BLaER1 treated with 17β-estradiol and CSF1 and Interleukin-3, amounts not matched to agents 10 nM and 100 nM (cell line): ENCODE measurements around the gene PKP4.

Source experiments
- H3K27ac ChIP-seq, 11 experiments: shearing (Covaris generic); formaldehyde crosslinking; 2 replicates each; pipeline ENCODE4 v1.8.1; 2022
- H3K27me3 ChIP-seq, 11 experiments: shearing (Covaris generic); formaldehyde crosslinking; 2 replicates each; pipeline ENCODE4 v1.8.1; 2022
- H3K36me3 ChIP-seq, 11 experiments: shearing (Covaris generic); formaldehyde crosslinking; 2 replicates each; pipeline ENCODE4 v1.8.1; 2022
- H3K4me1 ChIP-seq, 10 experiments: shearing (Covaris generic); formaldehyde crosslinking; 2 replicates each; pipeline ENCODE4 v1.8.1; 2022
- H3K4me2 ChIP-seq, 11 experiments: shearing (Covaris generic); formaldehyde crosslinking; 2 replicates each; pipeline ENCODE4 v1.8.1; 2022
- H3K4me3 ChIP-seq, 10 experiments: shearing (Covaris generic); formaldehyde crosslinking; 2 replicates each; pipeline ENCODE4 v1.8.1; 2022
- H3K9ac ChIP-seq, 11 experiments: shearing (Covaris generic); formaldehyde crosslinking; 2 replicates each; pipeline ENCODE4 v1.8.1; 2022
- H3K9me3 ChIP-seq, 11 experiments: shearing (Covaris generic); formaldehyde crosslinking; replicated peaks in 1 of 11; 2 replicates each; pipeline ENCODE4 v1.8.1; 2022
- H4K20me1 ChIP-seq, 11 experiments: shearing (Covaris generic); formaldehyde crosslinking; 2 replicates each; pipeline ENCODE4 v1.8.1; 2022
- Cebpa-rat ChIP-seq, 11 experiments: shearing (Covaris generic); IDR thresholded peaks; 2 replicates each; pipeline ENCODE4 v1.8.1; 2022

PKP4 gene

GRCh38 chr2:158603205-158603604 is 146.5 kb downstream of the PKP4 start:
- Histone ChIP-seq H3K27me3 (no peaks in the 10 kb centered on the region), H3K36me3 (no peaks in the 10 kb centered on the region), H3K4me1 (peaks cover 0 to 15% (median 0%) of the 10 kb centered on the region in 10 experiments; a peak in 6 of 20 replicates), H3K9me3 (no peaks in the 10 kb centered on the region), H3K27ac (no peak overlapping the region), H3K9ac (no peak overlapping the region), H4K20me1 (no peaks in the 10 kb centered on the region), H3K4me2 (no peak overlapping the region), H3K4me3 (no peak overlapping the region)
- TF ChIP-seq Cebpa-rat (IDR thresholded peaks at IDR 0.05) = peak in 2 of 11 experiments; percentile 50 to 66; a peak in 1 of 22 replicates

- Histone ChIP-seq H3K27ac (no peak overlapping the region), H3K4me2 (no peak overlapping the region), H3K36me3 (no peaks in the 10 kb centered on the region), H3K4me3 (no peak overlapping the region), H3K4me1 (peaks cover 0 to 15% (median 0%) of the 10 kb centered on the region in 10 experiments; a peak in 6 of 20 replicates), H3K9me3 (no peaks in the 10 kb centered on the region), H4K20me1 (no peaks in the 10 kb centered on the region), H3K27me3 (no peaks in the 10 kb centered on the region), H3K9ac (no peak overlapping the region)
- no peak for TF ChIP-seq Cebpa-rat (IDR thresholded peaks at IDR 0.05)
These were observed 147.2 kb downstream of the PKP4 start for GRCh38 chr2:158603986-158604385.

GRCh38 chr2:158610059-158610458 is 153.3 kb downstream of the PKP4 start:
- no peak for TF ChIP-seq Cebpa-rat (IDR thresholded peaks at IDR 0.05)
- Histone ChIP-seq H3K4me2 (no peak overlapping the region), H4K20me1 (no peaks in the 10 kb centered on the region), H3K4me1 (no peaks in the 10 kb centered on the region), H3K9ac (no peak overlapping the region), H3K36me3 (no peaks in the 10 kb centered on the region), H3K4me3 (no peak overlapping the region), H3K9me3 (no peaks in the 10 kb centered on the region), H3K27me3 (no peaks in the 10 kb centered on the region), H3K27ac (no peak overlapping the region)

GRCh38 chr2:158616480-158617000 is 159.8 kb downstream of the PKP4 start:
- Histone ChIP-seq H3K36me3 (peaks cover 6 to 15% (median 8%) of the 10 kb centered on the region in 11 experiments; a peak in 17 of 22 replicates), H3K9me3 (no peaks in the 10 kb centered on the region), H4K20me1 (no peaks in the 10 kb centered on the region), H3K4me3 (no peak overlapping the region), H3K9ac (no peak overlapping the region), H3K4me1 (peaks cover 0 to 8% (median 0%) of the 10 kb centered on the region in 10 experiments; a peak in 5 of 20 replicates), H3K27ac (no peak overlapping the region), H3K4me2 (no peak overlapping the region), H3K27me3 (no peaks in the 10 kb centered on the region)
- no peak for TF ChIP-seq Cebpa-rat (IDR thresholded peaks at IDR 0.05)

- no peaks in the 10 kb centered on the region for H3K27me3 ChIP-seq
- no peak for TF ChIP-seq Cebpa-rat (IDR thresholded peaks at IDR 0.05)
- H3K9me3 ChIP-seq = no peaks in the 10 kb centered on the region
- H3K4me1 ChIP-seq = peaks cover 0 to 8% (median 0%) of the 10 kb centered on the region in 10 experiments; a peak in 5 of 20 replicates
- no peak overlapping the region for H3K4me3 ChIP-seq
- H3K27ac ChIP-seq = no peak overlapping the region; a peak in 1 of 22 replicates
- no peaks in the 10 kb centered on the region for H4K20me1 ChIP-seq
- H3K4me2 ChIP-seq = peak overlapping the region in 2 of 11 experiments; percentile 18 to 29; a peak in 1 of 22 replicates
- H3K9ac ChIP-seq = no peak overlapping the region
- peaks cover 18 to 39% (median 26%) of the 10 kb centered on the region in 11 experiments; a peak in 21 of 22 replicates for H3K36me3 ChIP-seq
These were observed 162.2 kb downstream of the PKP4 start for GRCh38 chr2:158618891-158619490.

GRCh38 chr2:158619496-158619895 is 162.7 kb downstream of the PKP4 start:
- Histone ChIP-seq H4K20me1 (no peaks in the 10 kb centered on the region), H3K4me2 (peak overlapping the region in 2 of 11 experiments; percentile 18 to 29; a peak in 1 of 22 replicates), H3K4me1 (peaks cover 0 to 8% (median 0%) of the 10 kb centered on the region in 10 experiments; a peak in 5 of 20 replicates), H3K9me3 (no peaks in the 10 kb centered on the region), H3K4me3 (no peak overlapping the region), H3K27ac (no peak overlapping the region; a peak in 1 of 22 replicates), H3K9ac (no peak overlapping the region), H3K36me3 (peaks cover 22 to 45% (median 27%) of the 10 kb centered on the region in 11 experiments; a peak in 21 of 22 replicates), H3K27me3 (no peaks in the 10 kb centered on the region)
- no peak for TF ChIP-seq Cebpa-rat (IDR thresholded peaks at IDR 0.05)

GRCh38 chr2:158620656-158621055 is 163.9 kb downstream of the PKP4 start:
- TF ChIP-seq Cebpa-rat (IDR thresholded peaks at IDR 0.05) = no peak
- H3K27me3 ChIP-seq = no peaks in the 10 kb centered on the region
- H4K20me1 ChIP-seq = no peaks in the 10 kb centered on the region
- no peaks in the 10 kb centered on the region for H3K9me3 ChIP-seq
- no peak overlapping the region for H3K9ac ChIP-seq
- H3K36me3 ChIP-seq = peaks cover 31 to 56% (median 38%) of the 10 kb centered on the region in 11 experiments
- H3K4me3 ChIP-seq = no peak overlapping the region
- peaks cover 0 to 8% (median 0%) of the 10 kb centered on the region in 10 experiments; a peak in 5 of 20 replicates for H3K4me1 ChIP-seq
- H3K27ac ChIP-seq = no peak overlapping the region
- no peak overlapping the region for H3K4me2 ChIP-seq

- H3K4me2 ChIP-seq = no peak overlapping the region
- no peak overlapping the region for H3K27ac ChIP-seq
- H3K27me3 ChIP-seq = no peaks in the 10 kb centered on the region
- no peaks in the 10 kb centered on the region for H3K9me3 ChIP-seq
- no peak for TF ChIP-seq Cebpa-rat (IDR thresholded peaks at IDR 0.05)
- H3K9ac ChIP-seq = no peak overlapping the region
- peaks cover 0 to 6% (median 2%) of the 10 kb centered on the region in 10 experiments; a peak in 5 of 20 replicates for H3K4me1 ChIP-seq
- H3K36me3 ChIP-seq = peaks cover 25 to 57% (median 39%) of the 10 kb centered on the region in 11 experiments
- H4K20me1 ChIP-seq = no peaks in the 10 kb centered on the region
- H3K4me3 ChIP-seq = no peak overlapping the region
These were observed 167.4 kb downstream of the PKP4 start for GRCh38 chr2:158624071-158624667.

- H3K36me3 ChIP-seq = peaks cover 25 to 65% (median 39%) of the 10 kb centered on the region in 11 experiments
These were observed 168.2 kb downstream of the PKP4 start for GRCh38 chr2:158624961-158625360.

More at GRCh38 chr2:158624961-158625360, 168.2 kb downstream of the PKP4 start:
- H3K27me3 ChIP-seq = no peaks in the 10 kb centered on the region
- H3K4me3 ChIP-seq = no peak overlapping the region
- H3K4me1 ChIP-seq = 0 out of 20 replicates have a peak, but pooled peaks cover 0 to 5% (median 0%) of the 10 kb centered on the region in 10 experiments
- no peak overlapping the region for H3K9ac ChIP-seq
- no peaks in the 10 kb centered on the region for H3K9me3 ChIP-seq
- no peak overlapping the region for H3K27ac ChIP-seq
- no peak for TF ChIP-seq Cebpa-rat (IDR thresholded peaks at IDR 0.05)
- H4K20me1 ChIP-seq = no peaks in the 10 kb centered on the region
- no peak overlapping the region for H3K4me2 ChIP-seq
